ENCODE measurements around the gene SNX21. TPM values are rescaled to one million over a fixed set of nuclear protein-coding genes. Genes with fewer than 3 reads are reported as not detected.
A peak's percentile ranks its signal among the peaks of the same experiment; 100 is the strongest.

Gene SNX21
- total and polyA plus RNA-seq, 9 of the 15 experiments (the other 6 are each of a cell fraction or from before 2014, with no cell fraction given), result 0.10 to 1.2 (median 0.42) TPM

GRCh38 chr20:45834797-45835161 is 1.2 kb downstream of the SNX21 start:
- in situ Hi-C loops (cut with MboI), result no loop called here
- DNase-seq (ENCODE audit: extremely low read depth in 1 of 4, low spot score in 3 of 4), result no peak
- ATAC-seq, result no peak
- no peaks in the 10 kb centered on the region for H3K36me3 ChIP-seq (ENCODE audit: control insufficient read depth, insufficient read depth, low read length)
- POLR2A ChIA-PET, result interaction anchor here (0.6 to 1.0 kb wide), 2 partner anchors 98 to 100 kb away, joined by 3 read pairs; no protein-coding TSS in a partner anchor
- WGBS (ENCODE audit: insufficient coverage, low coverage, missing lambda C conversion rate), result 88% methylated on average over 14 of the region's 14 CpGs
- BruUV-seq (replicated peaks), result no TSS peak
- H3K27me3 ChIP-seq (ENCODE audit: control insufficient read depth in 2 of 2, insufficient read depth in 2 of 2, low read length in 2 of 2), result no peaks in the 10 kb centered on the region
- intact Hi-C loops (cut with micrococcal nuclease), result loop anchor here (10.0 kb wide), 1 partner anchor 50 kb away; the partner anchor contains the start of genes SPATA25 and ZSWIM1
- H3K27ac ChIP-seq (ENCODE audit: extremely low read depth, low read depth, low read length), result no peak overlapping the region
- H3K79me2 ChIP-seq (ENCODE audit: control insufficient read depth, insufficient read depth, low read length), result no peaks in the 10 kb centered on the region
- H3K4me2 ChIP-seq (ENCODE audit: insufficient read depth, low read length), result no peak overlapping the region
- H4K20me1 ChIP-seq (replicated peaks; ENCODE audit: control insufficient read depth, insufficient read depth, low read length), result no peaks in the 10 kb centered on the region
- no peak overlapping the region for H3K9ac ChIP-seq (ENCODE audit: insufficient read depth in 1 of 2, low read depth in 2 of 2, low read length in 2 of 2)
- H3K4me1 ChIP-seq (replicated peaks in 1 of 2; ENCODE audit: control insufficient read depth in 2 of 2, insufficient read depth in 2 of 2, low read length in 2 of 2), result peaks cover 32 to 34% of the 10 kb centered on the region in 2 experiments
- no peak for TF ChIP-seq PYGO2 (tag; IDR thresholded peaks at IDR 0.05)
- TF ChIP-seq MTA1 (IDR thresholded peaks at IDR 0.05; ENCODE audit: borderline replicate concordance), result no peak
- TF ChIP-seq ZNF449 (CRISPR knock-in tag; IDR thresholded peaks at IDR 0.05), result no peak
- TF ChIP-seq RBM25 (IDR thresholded peaks at IDR 0.05; ENCODE audit: low read depth, low read length, severe bottlenecking), result peak; percentile 35
- no peak for FAIRE-seq
- H3K9me3 ChIP-seq (replicated peaks; ENCODE audit: control insufficient read depth, insufficient read depth, low read depth, low read length), result no peaks in the 10 kb centered on the region
- H2AFZ ChIP-seq (ENCODE audit: low read depth, low read length), result no peak overlapping the region
- CTCF ChIA-PET (ENCODE audit: low intra/inter-chr PET ratio), result no interaction called here
- no peak overlapping the region for H3K4me3 ChIP-seq
- no peaks in the 10 kb centered on the region for H3K9me1 ChIP-seq (ENCODE audit: control insufficient read depth, insufficient read depth, low read length)
